DMS79 (cell line): ENCODE measurements around the gene CTSA.

Experiments used
- DNase-seq: peaks from one replicate; lab custom pipeline; 2025; lab: John Stamatoyannopoulos, UW

CTSA gene

GRCh38 chr20:45890985-45891983 is at the start of gene CTSA, which contains the start of gene NEURL2:
Gene CTSA, plus strand, starts transcription at chr20:45891335. Its CDS starts 234 bp downstream, at chr20:45891569.
Gene NEURL2, minus strand, starts transcription at chr20:45891208. Its CDS starts 217 bp downstream, at chr20:45890991.
- peak; percentile 27 for DNase-seq

- no peak for DNase-seq
These were observed 49.6 kb upstream of the CTSA start for GRCh38 chr20:45841407-45842129.

- DNase-seq, result no peak
These were observed 48.8 kb upstream of the CTSA start for GRCh38 chr20:45842169-45842812.

- DNase-seq, result no peak
These were observed 47.6 kb upstream of the CTSA start for GRCh38 chr20:45843506-45843905.

- no peak for DNase-seq
These were observed 45.7 kb upstream of the CTSA start for GRCh38 chr20:45845452-45845851.

- DNase-seq, result no peak
These were observed 42.7 kb upstream of the CTSA start for GRCh38 chr20:45848421-45848820.

GRCh38 chr20:45848969-45849582 is 42.1 kb upstream of the CTSA start:
- no peak for DNase-seq

- no peak for DNase-seq
These were observed 40.9 kb upstream of the CTSA start for GRCh38 chr20:45850238-45850637.

GRCh38 chr20:45850926-45851325 is 40.2 kb upstream of the CTSA start:
- no peak for DNase-seq

GRCh38 chr20:45851501-45851900 is 39.6 kb upstream of the CTSA start:
- no peak for DNase-seq

GRCh38 chr20:45852326-45852725 is 38.8 kb upstream of the CTSA start:
- DNase-seq, result no peak

GRCh38 chr20:45853484-45853883 is 37.7 kb upstream of the CTSA start:
- no peak for DNase-seq

- peak; percentile 91 for DNase-seq
These were observed 33.8 kb upstream of the CTSA start, which contains the start of the genes ACOT8 and ZSWIM3 for GRCh38 chr20:45857114-45857881. Gene ACOT8, minus strand, starts transcription at chr20:45857392. Its CDS starts 77 bp downstream, at chr20:45857315. Gene ZSWIM3, plus strand, starts transcription at chr20:45857614. Its CDS starts 212 bp downstream, at chr20:45857826.

- DNase-seq, result peak; percentile 22
These were observed 33.3 kb upstream of the CTSA start for GRCh38 chr20:45857882-45858216.

- DNase-seq, result no peak
These were observed 31.2 kb upstream of the CTSA start for GRCh38 chr20:45859916-45860315.

GRCh38 chr20:45860560-45861220 is 30.4 kb upstream of the CTSA start:
- DNase-seq, result no peak

GRCh38 chr20:45861221-45862075 is 29.7 kb upstream of the CTSA start:
- DNase-seq, result no peak

- no peak for DNase-seq
These were observed 27.3 kb upstream of the CTSA start for GRCh38 chr20:45863543-45864470.
